WTC11 (cell line): ENCODE data around the gene UBC. TPM values are rescaled to one million over a fixed set of nuclear protein-coding genes. Genes with fewer than 3 reads are reported as not detected.

Experiments
- ATAC-seq: fragments of 200-7000 bp; cut with Tn5 transposase; 2 replicates; pipeline ENCODE4 v1.10.0; 2021; ENCODE audit warnings: mild to moderate bottlenecking, moderate library complexity
- CTCF ChIA-PET: fragments of 300-600 bp; sonication (Branson Sonifier 250); formaldehyde crosslinking; loops from one replicate; lab custom pipeline; 2021; ENCODE audit warnings: antibody characterized with exemption; lab: Charles Lee
- POLR2A ChIA-PET: fragments of 350-600 bp; sonication (Branson Sonifier 250); formaldehyde crosslinking; loops from one replicate; lab custom pipeline; 2021; ENCODE audit warnings: antibody characterized with exemption; lab: Charles Lee
- DNase-seq: peaks from one replicate; pipeline ENCODE4 v3.0.0; 2021; ENCODE audit warnings: low spot score
- H3K27ac Mint-ChIP-seq: 2 replicates; pipeline ENCODE4 v1.8.0; 2021; ENCODE audit warnings: mixed read lengths
- H3K27me3 Mint-ChIP-seq: 2 replicates; pipeline ENCODE4 v1.8.0; 2021; ENCODE audit warnings: low read depth, mild to moderate bottlenecking, moderate library complexity, mixed read lengths
- H3K36me3 Mint-ChIP-seq: 2 replicates; pipeline ENCODE4 v1.8.0; 2021; ENCODE audit warnings: mixed read lengths
- H3K4me1 Mint-ChIP-seq: 2 replicates; pipeline ENCODE4 v1.8.0; 2022; ENCODE audit warnings: mixed read lengths
- H3K4me3 Mint-ChIP-seq: 2 replicates; pipeline ENCODE4 v1.8.0; 2021; ENCODE audit warnings: mild to moderate bottlenecking, moderate library complexity, mixed read lengths
- H3K9me3 Mint-ChIP-seq: 2 replicates; pipeline ENCODE4 v1.8.0; 2021; ENCODE audit warnings: mixed read lengths
- CBFB ChIP-seq: sonication (generic); formaldehyde crosslinking; IDR thresholded peaks from 2 replicates; pipeline ENCODE4 v1.8.1; 2022; ENCODE audit warnings: mild to moderate bottlenecking, low read depth, missing genetic modification reagents
- ELF4 ChIP-seq: sonication (generic); formaldehyde crosslinking; IDR thresholded peaks from 2 replicates; pipeline ENCODE4 v1.8.1; 2022; ENCODE audit warnings: low read depth, mild to moderate bottlenecking, moderate library complexity, missing genetic modification reagents
- FOXP1 ChIP-seq: sonication (generic); formaldehyde crosslinking; IDR thresholded peaks from 2 replicates; pipeline ENCODE4 v1.8.0; 2022; ENCODE audit warnings: missing genetic modification reagents, mild to moderate bottlenecking, moderate library complexity, borderline replicate concordance
- GTF2I ChIP-seq: fragments of 250-450 bp; sonication (Bioruptor Pico); conservative IDR thresholded peaks from 2 replicates; pipeline ENCODE4 v1.4.0; 2021; ENCODE audit warnings: mild to moderate bottlenecking
- NFATC4 ChIP-seq: fragments of 250-450 bp; sonication (Bioruptor Pico); IDR thresholded peaks from 2 replicates; pipeline ENCODE4 v1.9.0; 2021; ENCODE audit warnings: mild to moderate bottlenecking
- RORB ChIP-seq: fragments of 250-450 bp; sonication (Bioruptor Pico); IDR thresholded peaks from 2 replicates; pipeline ENCODE4 v1.9.0; 2021; ENCODE audit warnings: mild to moderate bottlenecking
- SMAD4 ChIP-seq: sonication (generic); formaldehyde crosslinking; IDR thresholded peaks from 2 replicates; pipeline ENCODE4 v1.8.0; 2022; ENCODE audit warnings: mild to moderate bottlenecking, missing genetic modification reagents
- TP53 ChIP-seq: sonication (generic); formaldehyde crosslinking; IDR thresholded peaks from 2 replicates; pipeline ENCODE4 v1.8.1; 2023; ENCODE audit warnings: mild to moderate bottlenecking, missing genetic modification reagents
- ZBTB21 ChIP-seq: sonication (generic); formaldehyde crosslinking; IDR thresholded peaks from 2 replicates; pipeline ENCODE4 v1.8.1; 2023; ENCODE audit warnings: mild to moderate bottlenecking, missing genetic modification reagents, borderline replicate concordance
- ZNF232 ChIP-seq: sonication (generic); formaldehyde crosslinking; IDR thresholded peaks from 2 replicates; pipeline ENCODE4 v1.8.0; 2022; ENCODE audit warnings: mild to moderate bottlenecking, missing genetic modification reagents
- ZNF396 ChIP-seq: fragments of 250-450 bp; sonication (Bioruptor Pico); IDR thresholded peaks from 2 replicates; pipeline ENCODE4 v1.8.0; 2021; ENCODE audit warnings: mild to moderate bottlenecking, moderate library complexity, borderline replicate concordance
- total RNA-seq: library from RNA; stranded (reverse); gene quantifications from 3 replicates; pipeline ENCODE4 v1.2.3, GENCODE V29; 2021
- TF ChIP-seq, protein P1 (sequence below): sonication (generic); formaldehyde crosslinking; IDR thresholded peaks from 2 replicates; pipeline ENCODE4 v1.8.1; 2022; ENCODE audit warnings: missing genetic modification reagents, borderline replicate concordance
- TF ChIP-seq, protein P2 (sequence below): sonication (generic); formaldehyde crosslinking; conservative IDR thresholded peaks from 2 replicates; pipeline ENCODE4 v1.8.1; 2023; ENCODE audit warnings: mild to moderate bottlenecking, low read depth, missing genetic modification reagents, moderate library complexity
- TF ChIP-seq, protein P3 (sequence below): sonication (generic); formaldehyde crosslinking; IDR thresholded peaks from 2 replicates; pipeline ENCODE4 v1.8.1; 2022; ENCODE audit warnings: low read depth, missing genetic modification reagents, borderline replicate concordance
- TF ChIP-seq, protein P4 (sequence below): fragments of 250-450 bp; sonication (Bioruptor Pico); IDR thresholded peaks from 2 replicates; pipeline ENCODE4 v2.1.2; 2022; ENCODE audit warnings: mild to moderate bottlenecking, moderate library complexity
- TF ChIP-seq, protein P5 (sequence below): sonication (generic); formaldehyde crosslinking; IDR thresholded peaks from 2 replicates; pipeline ENCODE4 v1.8.1; 2023; ENCODE audit warnings: mild to moderate bottlenecking, missing genetic modification reagents
- TF ChIP-seq, protein P6 (sequence below): fragments of 250-450 bp; sonication (Bioruptor Pico); IDR thresholded peaks from 2 replicates; pipeline ENCODE4 v1.8.0; 2021; ENCODE audit warnings: mild to moderate bottlenecking
- TF ChIP-seq, protein P7 (sequence below): fragments of 250-450 bp; sonication (Bioruptor Pico); IDR thresholded peaks from 2 replicates; pipeline ENCODE4 v1.9.0; 2021; ENCODE audit warnings: moderate library complexity, mild to moderate bottlenecking, inconsistent platforms, borderline replicate concordance

The UBC gene
- total RNA-seq, 1 experiment from 2014 or later = 530 TPM

DNA sequence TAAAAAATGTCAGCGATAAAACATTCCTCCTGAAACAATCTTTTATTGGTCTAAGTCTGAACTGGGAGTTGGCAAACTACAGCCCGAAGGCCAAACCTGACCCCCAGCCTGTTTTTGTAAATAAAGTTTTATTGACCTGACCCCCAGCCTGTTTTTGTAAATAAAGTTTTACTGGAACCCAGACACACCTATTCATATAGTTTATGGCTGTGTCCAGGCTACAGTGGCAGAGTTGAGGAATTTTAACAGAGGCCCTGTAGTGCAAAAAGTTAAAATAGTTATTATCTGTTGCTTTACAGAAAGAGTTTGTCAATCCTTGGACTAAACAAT, 38.7 kb downstream of the UBC start:
- no peaks in the 10 kb centered on the region for H3K9me3 Mint-ChIP-seq
- POLR2A ChIA-PET = no interaction called here
- ATAC-seq = no peak
- H3K27me3 Mint-ChIP-seq = no peaks in the 10 kb centered on the region; the same call in 1 of the 2 replicates
- DNase-seq = no peak
- H3K4me3 Mint-ChIP-seq = no peak overlapping the region
- H3K4me1 Mint-ChIP-seq = 0 out of 2 replicates have a peak, but pooled peaks cover 2% of the 10 kb centered on the region
- no peaks in the 10 kb centered on the region for H3K36me3 Mint-ChIP-seq
- TF ChIP-seq ZNF396 (CRISPR knock-in tag) (no peak), ELF4 (CRISPR knock-in tag) (no peak), RORB (CRISPR knock-in tag) (no peak), ZNF232 (no peak), NFATC4 (no peak), GTF2I (CRISPR knock-in tag) (no peak), TP53 (CRISPR knock-in tag) (no peak), SMAD4 (CRISPR knock-in tag) (no peak), ZBTB21 (no peak), FOXP1 (CRISPR knock-in tag) (no peak), CBFB (CRISPR knock-in tag) (no peak)
- TF ChIP-seq, protein P1, sequence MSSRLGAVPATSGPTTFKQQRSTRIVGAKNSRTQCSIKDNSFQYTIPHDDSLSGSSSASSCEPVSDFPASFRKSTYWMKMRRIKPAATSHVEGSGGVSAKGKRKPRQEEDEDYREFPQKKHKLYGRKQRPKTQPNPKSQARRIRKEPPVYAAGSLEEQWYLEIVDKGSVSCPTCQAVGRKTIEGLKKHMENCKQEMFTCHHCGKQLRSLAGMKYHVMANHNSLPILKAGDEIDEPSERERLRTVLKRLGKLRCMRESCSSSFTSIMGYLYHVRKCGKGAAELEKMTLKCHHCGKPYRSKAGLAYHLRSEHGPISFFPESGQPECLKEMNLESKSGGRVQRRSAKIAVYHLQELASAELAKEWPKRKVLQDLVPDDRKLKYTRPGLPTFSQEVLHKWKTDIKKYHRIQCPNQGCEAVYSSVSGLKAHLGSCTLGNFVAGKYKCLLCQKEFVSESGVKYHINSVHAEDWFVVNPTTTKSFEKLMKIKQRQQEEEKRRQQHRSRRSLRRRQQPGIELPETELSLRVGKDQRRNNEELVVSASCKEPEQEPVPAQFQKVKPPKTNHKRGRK (CRISPR knock-in tag) = no peak
- TF ChIP-seq, protein P2, sequence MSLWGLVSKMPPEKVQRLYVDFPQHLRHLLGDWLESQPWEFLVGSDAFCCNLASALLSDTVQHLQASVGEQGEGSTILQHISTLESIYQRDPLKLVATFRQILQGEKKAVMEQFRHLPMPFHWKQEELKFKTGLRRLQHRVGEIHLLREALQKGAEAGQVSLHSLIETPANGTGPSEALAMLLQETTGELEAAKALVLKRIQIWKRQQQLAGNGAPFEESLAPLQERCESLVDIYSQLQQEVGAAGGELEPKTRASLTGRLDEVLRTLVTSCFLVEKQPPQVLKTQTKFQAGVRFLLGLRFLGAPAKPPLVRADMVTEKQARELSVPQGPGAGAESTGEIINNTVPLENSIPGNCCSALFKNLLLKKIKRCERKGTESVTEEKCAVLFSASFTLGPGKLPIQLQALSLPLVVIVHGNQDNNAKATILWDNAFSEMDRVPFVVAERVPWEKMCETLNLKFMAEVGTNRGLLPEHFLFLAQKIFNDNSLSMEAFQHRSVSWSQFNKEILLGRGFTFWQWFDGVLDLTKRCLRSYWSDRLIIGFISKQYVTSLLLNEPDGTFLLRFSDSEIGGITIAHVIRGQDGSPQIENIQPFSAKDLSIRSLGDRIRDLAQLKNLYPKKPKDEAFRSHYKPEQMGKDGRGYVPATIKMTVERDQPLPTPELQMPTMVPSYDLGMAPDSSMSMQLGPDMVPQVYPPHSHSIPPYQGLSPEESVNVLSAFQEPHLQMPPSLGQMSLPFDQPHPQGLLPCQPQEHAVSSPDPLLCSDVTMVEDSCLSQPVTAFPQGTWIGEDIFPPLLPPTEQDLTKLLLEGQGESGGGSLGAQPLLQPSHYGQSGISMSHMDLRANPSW (CRISPR knock-in tag) = no peak
- TF ChIP-seq, protein P3, sequence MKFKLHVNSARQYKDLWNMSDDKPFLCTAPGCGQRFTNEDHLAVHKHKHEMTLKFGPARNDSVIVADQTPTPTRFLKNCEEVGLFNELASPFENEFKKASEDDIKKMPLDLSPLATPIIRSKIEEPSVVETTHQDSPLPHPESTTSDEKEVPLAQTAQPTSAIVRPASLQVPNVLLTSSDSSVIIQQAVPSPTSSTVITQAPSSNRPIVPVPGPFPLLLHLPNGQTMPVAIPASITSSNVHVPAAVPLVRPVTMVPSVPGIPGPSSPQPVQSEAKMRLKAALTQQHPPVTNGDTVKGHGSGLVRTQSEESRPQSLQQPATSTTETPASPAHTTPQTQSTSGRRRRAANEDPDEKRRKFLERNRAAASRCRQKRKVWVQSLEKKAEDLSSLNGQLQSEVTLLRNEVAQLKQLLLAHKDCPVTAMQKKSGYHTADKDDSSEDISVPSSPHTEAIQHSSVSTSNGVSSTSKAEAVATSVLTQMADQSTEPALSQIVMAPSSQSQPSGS (CRISPR knock-in tag) = no peak
- TF ChIP-seq, protein P4, sequence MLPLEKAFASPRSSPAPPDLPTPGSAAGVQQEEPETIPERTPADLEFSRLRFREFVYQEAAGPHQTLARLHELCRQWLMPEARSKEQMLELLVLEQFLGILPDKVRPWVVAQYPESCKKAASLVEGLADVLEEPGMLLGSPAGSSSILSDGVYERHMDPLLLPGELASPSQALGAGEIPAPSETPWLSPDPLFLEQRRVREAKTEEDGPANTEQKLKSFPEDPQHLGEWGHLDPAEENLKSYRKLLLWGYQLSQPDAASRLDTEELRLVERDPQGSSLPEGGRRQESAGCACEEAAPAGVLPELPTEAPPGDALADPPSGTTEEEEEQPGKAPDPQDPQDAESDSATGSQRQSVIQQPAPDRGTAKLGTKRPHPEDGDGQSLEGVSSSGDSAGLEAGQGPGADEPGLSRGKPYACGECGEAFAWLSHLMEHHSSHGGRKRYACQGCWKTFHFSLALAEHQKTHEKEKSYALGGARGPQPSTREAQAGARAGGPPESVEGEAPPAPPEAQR = no peak
- TF ChIP-seq, protein P5, sequence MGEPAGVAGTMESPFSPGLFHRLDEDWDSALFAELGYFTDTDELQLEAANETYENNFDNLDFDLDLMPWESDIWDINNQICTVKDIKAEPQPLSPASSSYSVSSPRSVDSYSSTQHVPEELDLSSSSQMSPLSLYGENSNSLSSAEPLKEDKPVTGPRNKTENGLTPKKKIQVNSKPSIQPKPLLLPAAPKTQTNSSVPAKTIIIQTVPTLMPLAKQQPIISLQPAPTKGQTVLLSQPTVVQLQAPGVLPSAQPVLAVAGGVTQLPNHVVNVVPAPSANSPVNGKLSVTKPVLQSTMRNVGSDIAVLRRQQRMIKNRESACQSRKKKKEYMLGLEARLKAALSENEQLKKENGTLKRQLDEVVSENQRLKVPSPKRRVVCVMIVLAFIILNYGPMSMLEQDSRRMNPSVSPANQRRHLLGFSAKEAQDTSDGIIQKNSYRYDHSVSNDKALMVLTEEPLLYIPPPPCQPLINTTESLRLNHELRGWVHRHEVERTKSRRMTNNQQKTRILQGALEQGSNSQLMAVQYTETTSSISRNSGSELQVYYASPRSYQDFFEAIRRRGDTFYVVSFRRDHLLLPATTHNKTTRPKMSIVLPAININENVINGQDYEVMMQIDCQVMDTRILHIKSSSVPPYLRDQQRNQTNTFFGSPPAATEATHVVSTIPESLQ (CRISPR knock-in tag) = no peak
- TF ChIP-seq, protein P6, sequence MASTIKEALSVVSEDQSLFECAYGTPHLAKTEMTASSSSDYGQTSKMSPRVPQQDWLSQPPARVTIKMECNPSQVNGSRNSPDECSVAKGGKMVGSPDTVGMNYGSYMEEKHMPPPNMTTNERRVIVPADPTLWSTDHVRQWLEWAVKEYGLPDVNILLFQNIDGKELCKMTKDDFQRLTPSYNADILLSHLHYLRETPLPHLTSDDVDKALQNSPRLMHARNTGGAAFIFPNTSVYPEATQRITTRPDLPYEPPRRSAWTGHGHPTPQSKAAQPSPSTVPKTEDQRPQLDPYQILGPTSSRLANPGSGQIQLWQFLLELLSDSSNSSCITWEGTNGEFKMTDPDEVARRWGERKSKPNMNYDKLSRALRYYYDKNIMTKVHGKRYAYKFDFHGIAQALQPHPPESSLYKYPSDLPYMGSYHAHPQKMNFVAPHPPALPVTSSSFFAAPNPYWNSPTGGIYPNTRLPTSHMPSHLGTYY = no peak
- TF ChIP-seq, protein P7, sequence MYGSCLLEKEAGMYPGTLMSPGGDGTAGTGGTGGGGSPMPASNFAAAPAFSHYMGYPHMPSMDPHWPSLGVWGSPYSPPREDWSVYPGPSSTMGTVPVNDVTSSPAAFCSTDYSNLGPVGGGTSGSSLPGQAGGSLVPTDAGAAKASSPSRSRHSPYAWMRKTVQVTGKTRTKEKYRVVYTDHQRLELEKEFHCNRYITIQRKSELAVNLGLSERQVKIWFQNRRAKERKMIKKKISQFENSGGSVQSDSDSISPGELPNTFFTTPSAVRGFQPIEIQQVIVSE (CRISPR knock-in tag) = no peak
- H3K27ac Mint-ChIP-seq = no peak overlapping the region
- CTCF ChIA-PET = interaction anchor here (0.6 kb wide), 1 partner anchor 30 kb away, joined by 3 read pairs; no protein-coding TSS in a partner anchor
